OCI-LY7 (cell line): ENCODE results near the gene ATP6V1C2. TPM values are rescaled to one million over a fixed set of nuclear protein-coding genes. Genes with fewer than 3 reads are reported as not detected.

Experiments used
- BruUV-seq: library from RNA; stranded (reverse); fragments of 400-500 nt; replicated peaks from 2 replicates; lab custom pipeline; 2021; lab: Mats Ljungman, UMichigan
- CTCF ChIA-PET: fragments of 300-600 bp; sonication (Branson Sonifier 250); formaldehyde crosslinking; loops from one replicate; lab custom pipeline; 2022; ENCODE audit warnings: antibody characterized with exemption; ENCODE audit not compliant: unreplicated experiment; lab: Charles Lee
- POLR2A ChIA-PET: fragments of 300-600 bp; sonication (Branson Sonifier 250); formaldehyde crosslinking; loops from one replicate; lab custom pipeline; 2022; ENCODE audit warnings: antibody characterized with exemption; lab: Charles Lee
- DNase-seq: peaks from one replicate; pipeline ENCODE4 v3.0.0-alpha.2; 2015; ENCODE audit warnings: low spot score
- H2AFZ ChIP-seq: fragments of 200-600 bp; sonication (generic), shearing (Covaris generic); 2 replicates; pipeline ENCODE4 v1.6.1; 2014; ENCODE audit warnings: mild to moderate bottlenecking, antibody characterized with exemption, low read length, moderate library complexity
- H3K27ac ChIP-seq: fragments of 200-600 bp; sonication (generic); 2 replicates; pipeline ENCODE4 v1.5.1; 2014; ENCODE audit warnings: mixed run types, low read depth, mild to moderate bottlenecking, moderate library complexity, low read length, inconsistent platforms; ENCODE audit not compliant: poor library complexity, severe bottlenecking
- H3K36me3 ChIP-seq: fragments of 200-600 bp; sonication (generic); 2 replicates; pipeline ENCODE4 v1.6.1; 2014; ENCODE audit warnings: mild to moderate bottlenecking, antibody characterized with exemption, low read length, moderate library complexity, mixed read lengths; ENCODE audit not compliant: insufficient read depth
- H3K4me1 ChIP-seq: fragments of 200-600 bp; sonication (generic); 2 replicates; pipeline ENCODE4 v1.5.1; 2014; ENCODE audit warnings: mild to moderate bottlenecking, low read length; ENCODE audit not compliant: insufficient read depth, poor library complexity, severe bottlenecking
- H3K4me2 ChIP-seq: fragments of 200-600 bp; sonication (generic); 2 replicates; pipeline ENCODE4 v1.6.1; 2014; ENCODE audit warnings: mild to moderate bottlenecking, low read length
- H3K4me3 ChIP-seq: fragments of 200-600 bp; sonication (generic); 2 replicates; pipeline ENCODE4 v1.5.1; 2014; ENCODE audit warnings: mild to moderate bottlenecking, low read depth, low read length; ENCODE audit not compliant: poor library complexity, severe bottlenecking
- H3K79me2 ChIP-seq: fragments of 200-600 bp; sonication (generic); 2 replicates; pipeline ENCODE4 v1.6.1; 2016; ENCODE audit warnings: low read depth, mild to moderate bottlenecking, low read length, moderate library complexity, mixed read lengths; ENCODE audit not compliant: insufficient read depth
- H3K9me2 ChIP-seq: fragments of 200-600 bp; sonication (generic); 2 replicates; pipeline ENCODE4 v1.6.1; 2016; ENCODE audit warnings: mild to moderate bottlenecking, low read length, mixed read lengths; ENCODE audit not compliant: insufficient read depth
- H3K9me3 ChIP-seq: fragments of 200-600 bp; sonication (generic); 2 replicates; pipeline ENCODE4 v1.6.1; 2014; ENCODE audit warnings: mild to moderate bottlenecking, mixed run types, low read length, mixed read lengths
- H4K20me1 ChIP-seq: fragments of 200-600 bp; sonication (generic); 2 replicates; pipeline ENCODE4 v1.6.1; 2014; ENCODE audit warnings: mild to moderate bottlenecking, antibody characterized with exemption, low read length, moderate library complexity, mixed read lengths; ENCODE audit not compliant: insufficient read depth
- EZH2phosphoT487 ChIP-seq: fragments of 200-600 bp; sonication (generic); IDR thresholded peaks from 2 replicates; pipeline ENCODE4 v1.6.1; 2018; ENCODE audit warnings: low read depth, borderline replicate concordance, mild to moderate bottlenecking, mixed run types, antibody characterized with exemption, low read length, moderate library complexity, mixed read lengths
- intact Hi-C: fragments of 100-400 bp; cut with micrococcal nuclease; formaldehyde crosslinking; loops from one replicate; pipeline ENCODE4 v1.10.0; 2022; ENCODE audit not compliant: unreplicated experiment
- total RNA-seq, 2 experiments: library from RNA; depleted of rRNA in 1 of 2; stranded (reverse); fragments of >200 nt in 1 of 2; shearing (Covaris generic) in 1 of 2; gene quantifications; 2 replicates each; pipeline ENCODE4 v1.2.3, GENCODE V29; 2014 to 2022
- TF ChIP-seq, protein P1 (sequence below): fragments of 200-600 bp; sonication (generic); conservative IDR thresholded peaks from 2 replicates; pipeline ENCODE4 v1.5.1; 2014; ENCODE audit warnings: mild to moderate bottlenecking, antibody characterized with exemption, low read length, moderate library complexity, mixed read lengths

ATP6V1C2 gene
- total RNA-seq, 2 experiments from 2014 or later, result 0.13 TPM; not detected in 1

DNA sequence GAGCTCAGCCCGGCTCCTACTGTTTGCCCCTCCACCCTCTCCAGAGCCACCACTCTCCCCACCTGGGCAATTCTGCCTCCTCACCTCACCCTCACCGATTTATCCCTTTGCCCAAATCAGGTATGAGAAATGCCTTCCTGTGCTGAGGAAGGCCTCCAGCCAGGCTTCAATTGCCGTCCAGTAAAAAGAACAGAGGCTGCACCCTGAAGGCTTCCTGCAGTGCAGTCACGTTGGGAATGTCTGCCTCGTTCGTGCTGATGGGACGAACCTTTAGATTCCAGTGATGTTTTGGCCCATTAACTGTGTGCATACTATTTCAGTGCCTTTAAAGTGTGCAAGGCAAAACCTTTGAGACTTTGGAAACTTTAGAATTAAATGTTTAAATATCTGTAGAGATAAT, 34.2 kb downstream of the ATP6V1C2 start:
- Histone ChIP-seq H2AFZ (no peak overlapping the region), H3K27ac (no peak overlapping the region), H3K9me3 (no peaks in the 10 kb centered on the region), H3K36me3 (no peaks in the 10 kb centered on the region), H3K9me2 (no peaks in the 10 kb centered on the region), H3K4me3 (no peak overlapping the region), H3K4me1 (peaks cover 4% of the 10 kb centered on the region), H3K79me2 (no peaks in the 10 kb centered on the region), H4K20me1 (no peaks in the 10 kb centered on the region), H3K4me2 (no peak overlapping the region)
- CTCF ChIA-PET, result no interaction called here
- TF ChIP-seq, protein P1, sequence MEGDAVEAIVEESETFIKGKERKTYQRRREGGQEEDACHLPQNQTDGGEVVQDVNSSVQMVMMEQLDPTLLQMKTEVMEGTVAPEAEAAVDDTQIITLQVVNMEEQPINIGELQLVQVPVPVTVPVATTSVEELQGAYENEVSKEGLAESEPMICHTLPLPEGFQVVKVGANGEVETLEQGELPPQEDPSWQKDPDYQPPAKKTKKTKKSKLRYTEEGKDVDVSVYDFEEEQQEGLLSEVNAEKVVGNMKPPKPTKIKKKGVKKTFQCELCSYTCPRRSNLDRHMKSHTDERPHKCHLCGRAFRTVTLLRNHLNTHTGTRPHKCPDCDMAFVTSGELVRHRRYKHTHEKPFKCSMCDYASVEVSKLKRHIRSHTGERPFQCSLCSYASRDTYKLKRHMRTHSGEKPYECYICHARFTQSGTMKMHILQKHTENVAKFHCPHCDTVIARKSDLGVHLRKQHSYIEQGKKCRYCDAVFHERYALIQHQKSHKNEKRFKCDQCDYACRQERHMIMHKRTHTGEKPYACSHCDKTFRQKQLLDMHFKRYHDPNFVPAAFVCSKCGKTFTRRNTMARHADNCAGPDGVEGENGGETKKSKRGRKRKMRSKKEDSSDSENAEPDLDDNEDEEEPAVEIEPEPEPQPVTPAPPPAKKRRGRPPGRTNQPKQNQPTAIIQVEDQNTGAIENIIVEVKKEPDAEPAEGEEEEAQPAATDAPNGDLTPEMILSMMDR, result no peak
- no peak for TF ChIP-seq EZH2phosphoT487
- BruUV-seq, result no TSS peak
- POLR2A ChIA-PET, result interaction anchor here (0.5 kb wide), 1 partner anchor 345 kb away, joined by 4 read pairs; no protein-coding TSS in a partner anchor
- no peak for DNase-seq
- intact Hi-C loops, result no loop called here

GRCh38 chr2:10757814-10758286, 36.4 kb downstream of the ATP6V1C2 start:
- POLR2A ChIA-PET, result no interaction called here
- no TSS peak for BruUV-seq
- Histone ChIP-seq H3K4me1 (no peaks in the 10 kb centered on the region), H3K9me2 (no peaks in the 10 kb centered on the region), H3K36me3 (no peaks in the 10 kb centered on the region), H3K4me2 (no peak overlapping the region), H2AFZ (no peak overlapping the region), H4K20me1 (no peaks in the 10 kb centered on the region), H3K27ac (no peak overlapping the region), H3K4me3 (no peak overlapping the region), H3K79me2 (no peaks in the 10 kb centered on the region), H3K9me3 (no peaks in the 10 kb centered on the region)
- TF ChIP-seq, protein P1, result no peak
- TF ChIP-seq EZH2phosphoT487, result no peak
- DNase-seq, result no peak
- CTCF ChIA-PET, result no interaction called here
- intact Hi-C loops, result no loop called here

DNA sequence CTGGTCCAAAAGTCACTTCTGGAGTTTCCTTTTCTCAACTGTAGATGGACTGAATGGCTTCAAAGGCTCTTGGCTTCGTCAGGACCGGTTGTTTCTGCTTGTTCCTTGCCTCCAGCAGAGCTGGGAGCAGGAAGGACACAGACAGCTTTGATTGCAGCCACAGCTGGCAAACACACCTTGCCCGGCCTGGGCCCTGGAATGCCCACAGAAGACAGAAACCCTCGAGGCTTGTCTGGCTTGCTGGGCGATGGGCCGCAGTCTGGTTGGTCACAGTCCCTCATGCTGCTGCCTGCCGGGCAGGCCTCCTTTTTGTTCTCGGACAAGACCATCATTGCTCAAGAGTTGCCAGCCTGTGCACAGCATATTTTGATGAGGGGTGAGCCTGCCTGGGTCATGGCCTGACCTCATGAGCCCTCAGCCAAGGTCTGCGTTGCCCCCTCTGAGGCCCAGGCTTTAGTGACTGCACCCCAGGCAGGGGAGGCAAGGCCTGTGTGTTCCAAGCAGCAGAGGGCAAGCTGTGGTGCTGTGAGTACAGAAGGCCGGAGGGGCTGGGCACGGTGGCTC, 37.8 kb downstream of the ATP6V1C2 start:
- TF ChIP-seq EZH2phosphoT487, result no peak
- TF ChIP-seq, protein P1, result no peak
- no TSS peak for BruUV-seq
- Histone ChIP-seq H3K36me3 (no peaks in the 10 kb centered on the region), H3K4me3 (no peak overlapping the region), H2AFZ (no peak overlapping the region), H4K20me1 (no peaks in the 10 kb centered on the region), H3K4me2 (no peak overlapping the region), H3K9me2 (no peaks in the 10 kb centered on the region), H3K79me2 (no peaks in the 10 kb centered on the region), H3K4me1 (peaks cover 6% of the 10 kb centered on the region), H3K9me3 (no peaks in the 10 kb centered on the region), H3K27ac (no peak overlapping the region)
- intact Hi-C loops, result no loop called here
- CTCF ChIA-PET, result no interaction called here
- POLR2A ChIA-PET, result no interaction called here
- DNase-seq, result no peak
